Smooth muscle cell (in vitro differentiated cells): ENCODE data around the gene PILRA. TPM values are rescaled to one million over a fixed set of nuclear protein-coding genes. Genes with fewer than 3 reads are reported as not detected.
"Not testable (repeated sequence)": the region's sequence is repeated elsewhere in the genome, so short reads cannot be mapped to it uniquely, and the experiment has no call there.

ENCODE experiments used
- DNase-seq: peaks from one replicate; lab custom pipeline; 2025; ENCODE audit not compliant: unreplicated experiment; lab: John Stamatoyannopoulos, UW
- H2AFZ ChIP-seq: fragments of 200-600 bp; sonication (generic); 2 replicates; pipeline ENCODE4 v1.6.0; 2016; ENCODE audit warnings: antibody characterized with exemption, low read depth, mild to moderate bottlenecking
- H3F3A ChIP-seq: fragments of 200-600 bp; sonication (generic); 2 replicates; pipeline ENCODE4 v1.6.0; 2017; ENCODE audit warnings: antibody characterized with exemption, low read depth
- H3K27ac ChIP-seq: fragments of 200-600 bp; sonication (generic); 2 replicates; pipeline ENCODE4 v1.5.1; 2016; ENCODE audit warnings: low read depth, mild to moderate bottlenecking
- H3K27me3 ChIP-seq: fragments of 200-600 bp; sonication (generic); 2 replicates; pipeline ENCODE4 v1.6.1; 2016; ENCODE audit warnings: low read depth, mild to moderate bottlenecking
- H3K36me3 ChIP-seq: fragments of 200-600 bp; sonication (generic); 2 replicates; pipeline ENCODE4 v1.5.1; 2016; ENCODE audit warnings: low read depth
- H3K4me1 ChIP-seq: fragments of 200-600 bp; sonication (generic); 2 replicates; pipeline ENCODE4 v1.5.1; 2016; ENCODE audit warnings: low read depth
- H3K4me2 ChIP-seq: fragments of 200-600 bp; sonication (generic); 2 replicates; pipeline ENCODE4 v1.6.0; 2016; ENCODE audit warnings: mild to moderate bottlenecking
- H3K4me3 ChIP-seq: fragments of 200-600 bp; sonication (generic); 2 replicates; pipeline ENCODE4 v1.5.1; 2016; ENCODE audit warnings: mild to moderate bottlenecking
- H3K79me2 ChIP-seq: fragments of 200-600 bp; sonication (generic); 2 replicates; pipeline ENCODE4 v1.6.0; 2016; ENCODE audit warnings: low read depth, mild to moderate bottlenecking
- H3K9ac ChIP-seq: fragments of 200-600 bp; sonication (generic); 2 replicates; pipeline ENCODE4 v1.6.0; 2016; ENCODE audit warnings: low read depth
- H3K9me3 ChIP-seq: fragments of 200-600 bp; sonication (generic); replicated peaks from 2 replicates; pipeline ENCODE4 v1.5.1; 2016; ENCODE audit warnings: low read depth
- H4K20me1 ChIP-seq: fragments of 200-600 bp; sonication (generic); 2 replicates; pipeline ENCODE4 v1.6.0; 2016; ENCODE audit warnings: low read depth
- WGBS: methylation state at CpG from one replicate; pipeline ENCODE4 v1.1.7; 2016; ENCODE audit warnings: low lambda C conversion rate; 5-methylcytosine and 5-hydroxymethylcytosine counted together
- polyA plus RNA-seq: library from polyadenylated mRNA; unstranded; fragments of >200 nt; fragmentation: Nextera tagmentation; extraction: Ambion mirVana; gene quantifications from 2 replicates; pipeline ENCODE4 v1.2.1, GENCODE V29; 2016
- total RNA-seq: library from RNA; depleted of rRNA; stranded (reverse); fragments of >200 nt; gene quantifications from 2 replicates; pipeline ENCODE4 v1.2.3, GENCODE V29; 2014
- TF ChIP-seq, protein P1 (sequence below): fragments of 200-600 bp; sonication (generic); IDR thresholded peaks from 2 replicates; pipeline ENCODE4 v1.5.1; 2017; ENCODE audit warnings: borderline replicate concordance, mild to moderate bottlenecking, antibody characterized with exemption; ENCODE audit not compliant: insufficient read depth, poor library complexity, severe bottlenecking

Gene PILRA
- total and polyA plus RNA-seq, 2 experiments from 2014 or later = 1.4 to 2.0 TPM

DNA sequence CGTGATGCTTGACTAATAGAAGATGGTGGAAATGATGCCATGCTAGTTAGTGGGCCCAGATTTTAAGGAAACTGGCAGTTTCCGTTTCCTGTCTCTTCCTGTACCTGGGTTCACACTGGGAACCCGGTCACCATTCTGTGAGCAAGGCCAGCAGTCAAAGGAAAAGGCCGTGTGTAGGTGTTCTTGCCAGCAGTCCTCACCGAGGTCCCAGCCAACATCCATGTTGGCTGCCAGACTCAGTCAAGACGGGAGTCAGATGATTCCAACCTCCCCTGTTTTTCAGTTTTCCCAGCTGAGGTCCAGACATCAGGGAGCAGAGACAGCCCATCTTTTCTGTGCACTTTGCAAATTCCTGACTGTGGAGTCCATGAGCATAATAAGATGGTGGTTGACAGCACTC is 30.5 kb upstream of the PILRA start:
- TF ChIP-seq, protein P1, sequence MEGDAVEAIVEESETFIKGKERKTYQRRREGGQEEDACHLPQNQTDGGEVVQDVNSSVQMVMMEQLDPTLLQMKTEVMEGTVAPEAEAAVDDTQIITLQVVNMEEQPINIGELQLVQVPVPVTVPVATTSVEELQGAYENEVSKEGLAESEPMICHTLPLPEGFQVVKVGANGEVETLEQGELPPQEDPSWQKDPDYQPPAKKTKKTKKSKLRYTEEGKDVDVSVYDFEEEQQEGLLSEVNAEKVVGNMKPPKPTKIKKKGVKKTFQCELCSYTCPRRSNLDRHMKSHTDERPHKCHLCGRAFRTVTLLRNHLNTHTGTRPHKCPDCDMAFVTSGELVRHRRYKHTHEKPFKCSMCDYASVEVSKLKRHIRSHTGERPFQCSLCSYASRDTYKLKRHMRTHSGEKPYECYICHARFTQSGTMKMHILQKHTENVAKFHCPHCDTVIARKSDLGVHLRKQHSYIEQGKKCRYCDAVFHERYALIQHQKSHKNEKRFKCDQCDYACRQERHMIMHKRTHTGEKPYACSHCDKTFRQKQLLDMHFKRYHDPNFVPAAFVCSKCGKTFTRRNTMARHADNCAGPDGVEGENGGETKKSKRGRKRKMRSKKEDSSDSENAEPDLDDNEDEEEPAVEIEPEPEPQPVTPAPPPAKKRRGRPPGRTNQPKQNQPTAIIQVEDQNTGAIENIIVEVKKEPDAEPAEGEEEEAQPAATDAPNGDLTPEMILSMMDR = no peak
- peaks cover 11% of the 10 kb centered on the region for H3K36me3 ChIP-seq
- H3K9ac ChIP-seq = no peak overlapping the region
- no peak overlapping the region for H3K4me3 ChIP-seq
- H3K79me2 ChIP-seq = peaks cover 6% of the 10 kb centered on the region
- no peaks in the 10 kb centered on the region for H3K27me3 ChIP-seq
- H3K4me2 ChIP-seq = no peak overlapping the region
- DNase-seq = no peak
- H3F3A ChIP-seq = peaks cover 10% of the 10 kb centered on the region
- no peak overlapping the region for H2AFZ ChIP-seq
- WGBS = 98% methylated on average over 6 of the region's 6 CpGs
- H3K27ac ChIP-seq = no peak overlapping the region
- peaks cover 31% of the 10 kb centered on the region for H4K20me1 ChIP-seq
- no peaks in the 10 kb centered on the region for H3K4me1 ChIP-seq
- no peaks in the 10 kb centered on the region for H3K9me3 ChIP-seq

DNA sequence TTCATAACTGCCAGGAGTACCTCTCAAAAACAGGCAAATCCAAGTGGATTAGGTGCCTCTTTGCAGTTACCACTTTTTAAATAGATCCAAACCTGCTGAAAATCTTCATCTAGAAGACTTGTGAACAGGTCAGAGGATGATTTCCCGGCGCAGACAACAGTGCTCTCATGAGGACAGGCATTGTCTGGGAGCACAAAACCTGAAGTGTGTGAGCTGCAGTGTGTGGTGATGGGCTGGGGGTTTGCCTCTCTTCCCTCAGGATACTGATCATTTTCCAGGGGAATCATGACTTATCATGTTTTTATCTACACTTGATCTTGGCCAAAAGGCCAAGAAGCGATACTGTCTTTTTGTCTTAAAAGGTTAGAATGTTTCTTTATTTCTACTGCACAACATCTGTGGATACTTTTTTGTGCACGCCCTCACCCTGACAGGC is 29.1 kb upstream of the PILRA start:
- not testable (repeated sequence) for H3K9me3 ChIP-seq, H3K4me3 ChIP-seq, H3K4me1 ChIP-seq, H3K4me2 ChIP-seq, H3K9ac ChIP-seq, DNase-seq, H2AFZ ChIP-seq, H3K27me3 ChIP-seq, H3K79me2 ChIP-seq
- peaks cover 11% of the 10 kb centered on the region for H3K36me3 ChIP-seq
- peak overlapping the region; percentile 88 for H3K27ac ChIP-seq
- peaks cover 10% of the 10 kb centered on the region for H3F3A ChIP-seq
- WGBS = 73% methylated on average over 3 of the region's 4 CpGs
- H4K20me1 ChIP-seq = peaks cover 31% of the 10 kb centered on the region

DNA sequence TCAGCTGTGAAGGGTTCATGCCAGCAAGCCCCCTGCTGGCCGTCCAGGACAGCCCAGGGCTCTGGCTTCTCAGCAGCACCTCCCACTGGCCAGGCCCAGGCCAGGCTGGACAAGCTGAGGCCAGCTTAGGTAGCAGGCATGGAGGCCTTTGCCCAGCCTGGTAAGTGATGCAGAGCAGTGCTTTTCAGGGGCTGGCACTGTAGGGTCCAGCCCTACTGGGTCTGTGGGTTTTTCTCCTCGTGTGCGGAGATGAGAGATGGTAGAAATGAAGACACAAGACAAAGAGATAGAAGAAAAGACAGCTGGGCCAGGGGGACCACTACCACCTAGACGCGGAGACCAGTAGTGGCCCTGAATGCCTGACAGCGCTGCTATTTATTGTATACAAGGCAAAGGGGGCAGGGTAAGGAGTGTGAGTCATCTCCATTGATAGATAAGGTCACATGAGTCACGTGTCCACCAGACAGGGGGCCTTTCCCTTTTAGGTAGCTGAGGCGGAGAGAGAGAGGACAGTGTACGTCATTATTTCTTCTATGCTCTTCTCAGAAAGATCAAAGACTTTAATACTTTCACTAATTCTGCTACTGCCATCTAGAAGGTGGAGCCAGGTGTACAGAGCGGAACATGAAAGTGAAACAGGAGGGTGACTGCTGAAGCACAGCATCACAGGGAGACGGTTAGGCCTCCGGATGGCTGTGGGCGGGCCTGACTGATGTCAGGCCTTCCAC is 28.6 kb upstream of the PILRA start:
- not testable (repeated sequence) for H3K27me3 ChIP-seq, H3K4me3 ChIP-seq, H3K79me2 ChIP-seq, H3K4me1 ChIP-seq, H2AFZ ChIP-seq, H3K9me3 ChIP-seq
- H4K20me1 ChIP-seq = peaks cover 31% of the 10 kb centered on the region
- WGBS = 35% methylated on average over 11 of the region's 13 CpGs
- DNase-seq = peak; percentile 14
- peak overlapping the region; percentile 44 for H3K9ac ChIP-seq
- peaks cover 10% of the 10 kb centered on the region for H3F3A ChIP-seq
- TF ChIP-seq, protein P1 = peak; percentile 62
- H3K27ac ChIP-seq = peak overlapping the region; percentile 88
- H3K36me3 ChIP-seq = peaks cover 11% of the 10 kb centered on the region
- H3K4me2 ChIP-seq = peak overlapping the region; percentile 46

DNA sequence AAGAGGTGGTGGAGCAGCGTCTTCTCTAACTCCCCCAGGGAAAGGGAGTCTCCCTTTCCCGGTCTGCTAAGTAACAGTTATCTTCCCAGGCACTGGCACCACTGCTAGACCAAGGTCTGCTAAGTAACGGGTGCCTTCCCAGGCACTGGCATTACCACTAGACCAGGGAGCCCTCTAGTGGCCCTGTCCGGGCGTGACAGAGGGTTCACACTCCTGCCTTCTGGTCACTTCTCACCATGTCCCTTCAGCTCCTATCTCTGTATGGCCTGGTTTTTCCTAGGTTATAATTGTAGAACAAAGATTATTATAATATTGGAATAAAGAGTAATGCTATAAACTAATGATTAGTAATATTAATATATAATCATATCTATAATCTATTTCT is 28.0 kb upstream of the PILRA start:
- H3K79me2 ChIP-seq, H3K4me2 ChIP-seq, H3K4me1 ChIP-seq, H3K9me3 ChIP-seq, H3K4me3 ChIP-seq, H3K27me3 ChIP-seq, H2AFZ ChIP-seq, H3K9ac ChIP-seq: not testable (repeated sequence)
- TF ChIP-seq, protein P1 = peak; percentile 46
- Histone ChIP-seq H4K20me1 (peaks cover 31% of the 10 kb centered on the region), H3F3A (peaks cover 10% of the 10 kb centered on the region), H3K36me3 (peaks cover 11% of the 10 kb centered on the region), H3K27ac (peak overlapping the region; percentile 88)
- peak; percentile 13 for DNase-seq
- 7% methylated on average over 3 of the region's 5 CpGs for WGBS
